Stomach (tissue), 4 donors: ENCODE data around the gene WDR18.

Experiments
- CTCF ChIP-seq, 7 experiments: fragments of 450-650 bp in 4 of 7; fragments of 200-600 bp in 3 of 7; sonication (generic) in 3 of 7; IDR thresholded peaks; one replicate each; pipeline ENCODE4 v1.5.1; 2016 to 2019; ENCODE audit warnings: antibody characterized with exemption in 7 of 7, control low read depth in 2 of 7, mild to moderate bottlenecking in 1 of 7
- EP300 ChIP-seq: sonication (generic); formaldehyde crosslinking; IDR thresholded peaks from one replicate; pipeline ENCODE4 v1.6.1; 2017; ENCODE audit warnings: antibody characterized with exemption
- POLR2A ChIP-seq, 4 donors: fragments of 450-650 bp; IDR thresholded peaks; one replicate each; pipeline ENCODE4 v1.6.1; 2016; ENCODE audit warnings: antibody characterized with exemption in 4 of 4, control low read depth in 2 of 4, mild to moderate bottlenecking in 1 of 4, moderate library complexity in 1 of 4
- POLR2AphosphoS5 ChIP-seq, 3 donors: sonication (generic); formaldehyde crosslinking; IDR thresholded peaks; one replicate each; pipeline ENCODE4 v1.6.1; 2016; ENCODE audit warnings: antibody characterized with exemption in 3 of 3

GRCh38 chr19:1028062-1028926 is 44.1 kb downstream of the WDR18 start:
- TF ChIP-seq POLR2AphosphoS5 (IDR thresholded peaks at IDR 0.05) = peak; percentile 30 to 47 (median 35)
- no peak for TF ChIP-seq CTCF (IDR thresholded peaks at IDR 0.05)
- TF ChIP-seq POLR2A (IDR thresholded peaks at IDR 0.05) = peak in 1 of 4 donors; percentile 25
- TF ChIP-seq EP300 = no peak
